Measurements from ENCODE around the gene CTNNA3. TPM values are rescaled to one million over a fixed set of nuclear protein-coding genes. Genes with fewer than 3 reads are reported as not detected.

Gene CTNNA3
- total and polyA plus RNA-seq, 4 donors = under 0.01 to 39.8 (median 0.09) TPM

- WGBS, 2 donors = 72 to 75% methylated on average over 1 of the region's 1 CpG
- Histone ChIP-seq H3K9ac (ENCODE audit: insufficient read depth in 1 of 2, low read length in 2 of 2) (no peak overlapping the region), H3K27me3 (ENCODE audit: control insufficient read depth in 3 of 3, insufficient read depth in 3 of 3, low read length in 2 of 3) (no peaks in the 10 kb centered on the region), H3K4me3 (no peak overlapping the region), H3K4me1 (ENCODE audit: control insufficient read depth in 5 of 5, insufficient read depth in 5 of 5, low read length in 5 of 5) (no peaks in the 10 kb centered on the region), H3K9me3 (ENCODE audit: control insufficient read depth in 4 of 4, insufficient read depth in 3 of 4, low read length in 3 of 4) (peaks cover 0 to 7% (median 0%) of the 10 kb centered on the region in 4 donors), H3K36me3 (ENCODE audit: control insufficient read depth in 4 of 4, insufficient read depth in 4 of 4, low read length in 4 of 4) (no peaks in the 10 kb centered on the region), H3K27ac (ENCODE audit: low read depth in 1 of 2, low read length in 1 of 2) (no peak overlapping the region)
- no peak for DNase-seq
- ATAC-seq (ENCODE audit: insufficient read depth, low FRiP score) = no peak
- TF ChIP-seq, protein P1, sequence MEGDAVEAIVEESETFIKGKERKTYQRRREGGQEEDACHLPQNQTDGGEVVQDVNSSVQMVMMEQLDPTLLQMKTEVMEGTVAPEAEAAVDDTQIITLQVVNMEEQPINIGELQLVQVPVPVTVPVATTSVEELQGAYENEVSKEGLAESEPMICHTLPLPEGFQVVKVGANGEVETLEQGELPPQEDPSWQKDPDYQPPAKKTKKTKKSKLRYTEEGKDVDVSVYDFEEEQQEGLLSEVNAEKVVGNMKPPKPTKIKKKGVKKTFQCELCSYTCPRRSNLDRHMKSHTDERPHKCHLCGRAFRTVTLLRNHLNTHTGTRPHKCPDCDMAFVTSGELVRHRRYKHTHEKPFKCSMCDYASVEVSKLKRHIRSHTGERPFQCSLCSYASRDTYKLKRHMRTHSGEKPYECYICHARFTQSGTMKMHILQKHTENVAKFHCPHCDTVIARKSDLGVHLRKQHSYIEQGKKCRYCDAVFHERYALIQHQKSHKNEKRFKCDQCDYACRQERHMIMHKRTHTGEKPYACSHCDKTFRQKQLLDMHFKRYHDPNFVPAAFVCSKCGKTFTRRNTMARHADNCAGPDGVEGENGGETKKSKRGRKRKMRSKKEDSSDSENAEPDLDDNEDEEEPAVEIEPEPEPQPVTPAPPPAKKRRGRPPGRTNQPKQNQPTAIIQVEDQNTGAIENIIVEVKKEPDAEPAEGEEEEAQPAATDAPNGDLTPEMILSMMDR (IDR thresholded peaks at IDR 0.05; ENCODE audit: control extremely low read depth, extremely low read depth) = no peak
Observed at GRCh38 chr10:65964205-65964604, 1731.8 kb downstream of the CTNNA3 start.

- H3K4me3 ChIP-seq = no peak overlapping the region
- ATAC-seq (ENCODE audit: insufficient read depth, low FRiP score) = no peak
- H3K27me3 ChIP-seq (ENCODE audit: control insufficient read depth in 3 of 3, insufficient read depth in 3 of 3, low read length in 2 of 3) = no peaks in the 10 kb centered on the region
- no peak overlapping the region for H3K27ac ChIP-seq (ENCODE audit: low read depth in 1 of 2, low read length in 1 of 2)
- TF ChIP-seq, protein P1 (IDR thresholded peaks at IDR 0.05; ENCODE audit: control extremely low read depth, extremely low read depth) = no peak
- no peaks in the 10 kb centered on the region for H3K36me3 ChIP-seq (ENCODE audit: control insufficient read depth in 4 of 4, insufficient read depth in 4 of 4, low read length in 4 of 4)
- no peak overlapping the region for H3K9ac ChIP-seq (ENCODE audit: insufficient read depth in 1 of 2, low read length in 2 of 2)
- H3K9me3 ChIP-seq (ENCODE audit: control insufficient read depth in 4 of 4, insufficient read depth in 3 of 4, low read length in 3 of 4) = peaks cover 0 to 3% (median 0%) of the 10 kb centered on the region in 4 donors
- H3K4me1 ChIP-seq (ENCODE audit: control insufficient read depth in 5 of 5, insufficient read depth in 5 of 5, low read length in 5 of 5) = no peaks in the 10 kb centered on the region
- DNase-seq = no peak
Observed at GRCh38 chr10:65952086-65952485, 1743.9 kb downstream of the CTNNA3 start.

DNA sequence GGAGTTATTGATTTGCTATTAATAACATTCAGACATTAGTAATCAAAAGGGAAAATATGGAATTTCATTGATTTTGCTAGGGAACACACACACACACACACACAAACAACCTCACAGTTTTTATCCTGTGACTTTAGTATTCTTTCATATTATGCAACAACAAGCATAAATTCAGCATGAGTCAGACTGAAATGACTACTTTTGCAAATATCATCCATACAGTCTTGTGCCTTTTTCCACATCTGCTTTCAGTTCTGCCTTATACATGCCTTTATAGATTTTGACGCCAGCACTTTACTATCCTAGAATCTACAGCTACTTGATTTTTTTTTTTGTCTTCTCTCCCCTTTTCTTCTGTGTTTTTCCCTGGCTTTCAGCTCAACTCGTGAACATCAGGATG, 1745.9 kb downstream of the CTNNA3 start:
- no peaks in the 10 kb centered on the region for H3K36me3 ChIP-seq (ENCODE audit: control insufficient read depth in 4 of 4, insufficient read depth in 4 of 4, low read length in 4 of 4)
- peak in 1 of 3 donors; percentile 7 for DNase-seq
- no peak overlapping the region for H3K27ac ChIP-seq (ENCODE audit: low read depth in 1 of 2, low read length in 1 of 2)
- H3K4me1 ChIP-seq (ENCODE audit: control insufficient read depth in 5 of 5, insufficient read depth in 5 of 5, low read length in 5 of 5) = no peaks in the 10 kb centered on the region
- no peaks in the 10 kb centered on the region for H3K27me3 ChIP-seq (ENCODE audit: control insufficient read depth in 3 of 3, insufficient read depth in 3 of 3, low read length in 2 of 3)
- ATAC-seq (ENCODE audit: insufficient read depth, low FRiP score) = no peak
- H3K9ac ChIP-seq (ENCODE audit: insufficient read depth in 1 of 2, low read length in 2 of 2) = no peak overlapping the region
- H3K9me3 ChIP-seq (ENCODE audit: control insufficient read depth in 4 of 4, insufficient read depth in 3 of 4, low read length in 3 of 4) = peaks cover 0 to 3% (median 0%) of the 10 kb centered on the region in 4 donors
- H3K4me3 ChIP-seq = no peak overlapping the region
- TF ChIP-seq, protein P1 (IDR thresholded peaks at IDR 0.05; ENCODE audit: control extremely low read depth, extremely low read depth) = no peak
- 55 to 75% methylated on average over 2 of the region's 2 CpGs for WGBS, 2 donors

GRCh38 chr10:65949526-65949925, 1746.5 kb downstream of the CTNNA3 start:
- H3K27ac ChIP-seq (ENCODE audit: low read depth in 1 of 2, low read length in 1 of 2) = no peak overlapping the region
- no peaks in the 10 kb centered on the region for H3K27me3 ChIP-seq (ENCODE audit: control insufficient read depth in 3 of 3, insufficient read depth in 3 of 3, low read length in 2 of 3)
- no peaks in the 10 kb centered on the region for H3K36me3 ChIP-seq (ENCODE audit: control insufficient read depth in 4 of 4, insufficient read depth in 4 of 4, low read length in 4 of 4)
- peaks cover 0 to 3% (median 0%) of the 10 kb centered on the region in 4 donors for H3K9me3 ChIP-seq (ENCODE audit: control insufficient read depth in 4 of 4, insufficient read depth in 3 of 4, low read length in 3 of 4)
- H3K9ac ChIP-seq (ENCODE audit: insufficient read depth in 1 of 2, low read length in 2 of 2) = no peak overlapping the region
- H3K4me1 ChIP-seq (ENCODE audit: control insufficient read depth in 5 of 5, insufficient read depth in 5 of 5, low read length in 5 of 5) = no peaks in the 10 kb centered on the region
- TF ChIP-seq, protein P1 (IDR thresholded peaks at IDR 0.05; ENCODE audit: control extremely low read depth, extremely low read depth) = no peak
- ATAC-seq (ENCODE audit: insufficient read depth, low FRiP score) (no peak), DNase-seq (no peak)
- WGBS, 2 donors = 79 to 87% methylated on average over 2 of the region's 2 CpGs
- H3K4me3 ChIP-seq = no peak overlapping the region
